ENCODE measurements around the gene CEMIP. TPM values are rescaled to one million over a fixed set of nuclear protein-coding genes. Genes with fewer than 3 reads are reported as not detected.

Gene CEMIP
- total RNA-seq, 2 experiments from 2014 or later, result not detected

GRCh38 chr15:80839764-80840130 lies 60.6 kb downstream of the CEMIP start:
- no peaks in the 10 kb centered on the region for H3K36me3 Mint-ChIP-seq
- DNase-seq, result no peak
- H3K9me3 Mint-ChIP-seq (ENCODE audit: low read depth), result no peaks in the 10 kb centered on the region
- no peak overlapping the region for H3K4me3 Mint-ChIP-seq
- CTCF ChIA-PET, result no interaction called here
- no peak overlapping the region for H3K27ac Mint-ChIP-seq
- no peaks in the 10 kb centered on the region for H3K4me1 Mint-ChIP-seq
- no peak for ATAC-seq
- H3K27me3 Mint-ChIP-seq, result peaks cover 6% of the 10 kb centered on the region

GRCh38 chr15:80840182-80841130 lies 61.3 kb downstream of the CEMIP start:
- Mint-ChIP-seq H3K4me1 (no peaks in the 10 kb centered on the region), H3K9me3 (ENCODE audit: low read depth) (no peaks in the 10 kb centered on the region), H3K27me3 (peaks cover 4% of the 10 kb centered on the region), H3K27ac (no peak overlapping the region), H3K36me3 (no peaks in the 10 kb centered on the region), H3K4me3 (no peak overlapping the region)
- ATAC-seq, result no peak
- DNase-seq, result no peak
- CTCF ChIA-PET, result no interaction called here

- no peaks in the 10 kb centered on the region for H3K9me3 Mint-ChIP-seq (ENCODE audit: low read depth)
- H3K27me3 Mint-ChIP-seq, result peaks cover 3% of the 10 kb centered on the region
- no peaks in the 10 kb centered on the region for H3K4me1 Mint-ChIP-seq
- ATAC-seq, result no peak
- no peak overlapping the region for H3K27ac Mint-ChIP-seq
- no peaks in the 10 kb centered on the region for H3K36me3 Mint-ChIP-seq
- no peak overlapping the region for H3K4me3 Mint-ChIP-seq
- no peak for DNase-seq
- CTCF ChIA-PET, result no interaction called here
Observed at GRCh38 chr15:80841541-80841940, 62.4 kb downstream of the CEMIP start.

GRCh38 chr15:80844011-80844732 lies 65.0 kb downstream of the CEMIP start:
- no peak for ATAC-seq
- H3K27ac Mint-ChIP-seq, result no peak overlapping the region
- H3K36me3 Mint-ChIP-seq, result no peaks in the 10 kb centered on the region
- H3K4me3 Mint-ChIP-seq, result no peak overlapping the region
- no peaks in the 10 kb centered on the region for H3K9me3 Mint-ChIP-seq (ENCODE audit: low read depth)
- no peak for DNase-seq
- H3K27me3 Mint-ChIP-seq, result peaks cover 9% of the 10 kb centered on the region
- no peaks in the 10 kb centered on the region for H3K4me1 Mint-ChIP-seq
- CTCF ChIA-PET, result interaction anchor here (1.2 kb wide), 1 partner anchor 11 kb away, joined by 4 read pairs; no protein-coding TSS in a partner anchor

- DNase-seq (no peak), ATAC-seq (no peak)
- no peaks in the 10 kb centered on the region for H3K4me1 Mint-ChIP-seq
- CTCF ChIA-PET, result interaction anchor here (1.3 kb wide), 1 partner anchor 124 kb away, joined by 5 read pairs; no protein-coding TSS in a partner anchor
- no peak overlapping the region for H3K4me3 Mint-ChIP-seq
- H3K36me3 Mint-ChIP-seq, result no peaks in the 10 kb centered on the region
- peaks cover 17% of the 10 kb centered on the region for H3K27me3 Mint-ChIP-seq
- H3K9me3 Mint-ChIP-seq (ENCODE audit: low read depth), result no peaks in the 10 kb centered on the region
- no peak overlapping the region for H3K27ac Mint-ChIP-seq
Observed at GRCh38 chr15:80846031-80846815, 67.1 kb downstream of the CEMIP start.

- H3K4me1 Mint-ChIP-seq, result no peaks in the 10 kb centered on the region
- CTCF ChIA-PET, result no interaction called here
- H3K4me3 Mint-ChIP-seq, result no peak overlapping the region
- no peak for DNase-seq
- peaks cover 19% of the 10 kb centered on the region for H3K27me3 Mint-ChIP-seq
- ATAC-seq, result no peak
- H3K36me3 Mint-ChIP-seq, result no peaks in the 10 kb centered on the region
- H3K9me3 Mint-ChIP-seq (ENCODE audit: low read depth), result no peaks in the 10 kb centered on the region
- no peak overlapping the region for H3K27ac Mint-ChIP-seq
Observed at GRCh38 chr15:80849308-80849707, 70.1 kb downstream of the CEMIP start.

GRCh38 chr15:80850941-80851451 lies 71.8 kb downstream of the CEMIP start:
- DNase-seq (no peak), ATAC-seq (no peak)
- peaks cover 19% of the 10 kb centered on the region for H3K27me3 Mint-ChIP-seq
- CTCF ChIA-PET, result no interaction called here
- no peaks in the 10 kb centered on the region for H3K4me1 Mint-ChIP-seq
- H3K36me3 Mint-ChIP-seq, result no peaks in the 10 kb centered on the region
- H3K27ac Mint-ChIP-seq, result no peak overlapping the region
- H3K4me3 Mint-ChIP-seq, result no peak overlapping the region
- H3K9me3 Mint-ChIP-seq (ENCODE audit: low read depth), result no peaks in the 10 kb centered on the region

- H3K4me1 Mint-ChIP-seq, result peaks cover 14% of the 10 kb centered on the region
- H3K27ac Mint-ChIP-seq, result no peak overlapping the region
- CTCF ChIA-PET, result no interaction called here
- ATAC-seq, result no peak
- no peaks in the 10 kb centered on the region for H3K9me3 Mint-ChIP-seq (ENCODE audit: low read depth)
- H3K36me3 Mint-ChIP-seq, result no peaks in the 10 kb centered on the region
- H3K4me3 Mint-ChIP-seq, result no peak overlapping the region
- peaks cover 17% of the 10 kb centered on the region for H3K27me3 Mint-ChIP-seq
- DNase-seq, result no peak
Observed at GRCh38 chr15:80852676-80853075, 73.5 kb downstream of the CEMIP start.

GRCh38 chr15:80854104-80854503 lies 74.9 kb downstream of the CEMIP start:
- CTCF ChIA-PET, result interaction anchor here (1.2 to 1.4 kb wide), 2 partner anchors 10 to 33 kb away, joined by 3 to 4 read pairs; no protein-coding TSS in a partner anchor
- H3K27me3 Mint-ChIP-seq, result peaks cover 12% of the 10 kb centered on the region
- H3K4me1 Mint-ChIP-seq, result peaks cover 16% of the 10 kb centered on the region

GRCh38 chr15:80855206-80855605 lies 76.0 kb downstream of the CEMIP start:
- H3K4me1 Mint-ChIP-seq, result peaks cover 16% of the 10 kb centered on the region
- no peak for ATAC-seq
- no peaks in the 10 kb centered on the region for H3K9me3 Mint-ChIP-seq (ENCODE audit: low read depth)
- no peak overlapping the region for H3K4me3 Mint-ChIP-seq
- no peaks in the 10 kb centered on the region for H3K36me3 Mint-ChIP-seq
- DNase-seq, result no peak
- CTCF ChIA-PET, result interaction anchor here (1.2 to 1.4 kb wide), 2 partner anchors 11 to 19 kb away, joined by 3 to 4 read pairs; no protein-coding TSS in a partner anchor
- H3K27ac Mint-ChIP-seq, result no peak overlapping the region
- H3K27me3 Mint-ChIP-seq, result peaks cover 8% of the 10 kb centered on the region

More at GRCh38 chr15:80854104-80854503, 74.9 kb downstream of the CEMIP start:
- Mint-ChIP-seq H3K4me3 (no peak overlapping the region), H3K27ac (no peak overlapping the region), H3K9me3 (ENCODE audit: low read depth) (no peaks in the 10 kb centered on the region), H3K36me3 (no peaks in the 10 kb centered on the region)
- ATAC-seq (no peak), DNase-seq (no peak)

- DNase-seq (no peak), ATAC-seq (no peak)
- Mint-ChIP-seq H3K36me3 (no peaks in the 10 kb centered on the region), H3K27me3 (peaks cover 11% of the 10 kb centered on the region), H3K4me3 (no peak overlapping the region), H3K9me3 (ENCODE audit: low read depth) (no peaks in the 10 kb centered on the region), H3K4me1 (peaks cover 16% of the 10 kb centered on the region), H3K27ac (no peak overlapping the region)
- CTCF ChIA-PET, result no interaction called here
Observed at GRCh38 chr15:80856400-80856799, 77.2 kb downstream of the CEMIP start.

GRCh38 chr15:80856809-80857377 lies 77.7 kb downstream of the CEMIP start:
- peaks cover 12% of the 10 kb centered on the region for H3K27me3 Mint-ChIP-seq
- H3K4me3 Mint-ChIP-seq, result no peak overlapping the region
- no peak overlapping the region for H3K27ac Mint-ChIP-seq
- CTCF ChIA-PET, result no interaction called here
- peaks cover 16% of the 10 kb centered on the region for H3K4me1 Mint-ChIP-seq
- no peaks in the 10 kb centered on the region for H3K36me3 Mint-ChIP-seq
- H3K9me3 Mint-ChIP-seq (ENCODE audit: low read depth), result no peaks in the 10 kb centered on the region
- no peak for DNase-seq
- no peak for ATAC-seq

GRCh38 chr15:80861731-80862170 lies 82.6 kb downstream of the CEMIP start:
- no peaks in the 10 kb centered on the region for H3K9me3 Mint-ChIP-seq (ENCODE audit: low read depth)
- H3K4me3 Mint-ChIP-seq, result no peak overlapping the region
- H3K4me1 Mint-ChIP-seq, result peaks cover 11% of the 10 kb centered on the region
- no peaks in the 10 kb centered on the region for H3K36me3 Mint-ChIP-seq
- DNase-seq (no peak), ATAC-seq (no peak)
- H3K27me3 Mint-ChIP-seq, result peaks cover 17% of the 10 kb centered on the region
- H3K27ac Mint-ChIP-seq, result no peak overlapping the region
- CTCF ChIA-PET, result no interaction called here
